Activated CD8-positive, alpha-beta memory T cell treated with anti-CD3 and anti-CD28 coated beads, Interleukin-2, amount 10 ng/mL, durations not matched to agents 7 days and 5 days (primary cell): ENCODE data around the gene GNAT3. TPM values are rescaled to one million over a fixed set of nuclear protein-coding genes. Genes with fewer than 3 reads are reported as not detected.

Source experiments
- ATAC-seq: fragments of 150-1000 bp; cut with Tn5 transposase; one replicate; pipeline ENCODE4 v1.10.0; 2021; ENCODE audit warnings: moderate library complexity
- CTCF ChIA-PET: fragments of 350-600 bp; sonication (Branson Sonifier 250); formaldehyde crosslinking; loops from one replicate; lab custom pipeline; 2021; ENCODE audit warnings: antibody characterized with exemption; lab: Charles Lee
- DNase-seq: peaks from one replicate; pipeline ENCODE4 v3.0.0-alpha.2; 2020
- H3K27ac Mint-ChIP-seq: one replicate; pipeline ENCODE4 v1.8.0; 2021; ENCODE audit warnings: mild to moderate bottlenecking, mixed read lengths
- H3K27me3 Mint-ChIP-seq: one replicate; pipeline ENCODE4 v1.8.0; 2021; ENCODE audit warnings: mixed read lengths
- H3K36me3 Mint-ChIP-seq: one replicate; pipeline ENCODE4 v1.8.0; 2021; ENCODE audit warnings: mild to moderate bottlenecking, mixed read lengths
- H3K4me1 Mint-ChIP-seq: one replicate; pipeline ENCODE4 v1.8.0; 2021; ENCODE audit warnings: mixed read lengths
- H3K4me3 Mint-ChIP-seq: one replicate; pipeline ENCODE4 v1.8.0; 2021; ENCODE audit warnings: mild to moderate bottlenecking, moderate library complexity, mixed read lengths
- H3K9me3 Mint-ChIP-seq: one replicate; pipeline ENCODE4 v1.8.0; 2022; ENCODE audit warnings: low read depth, mixed read lengths
- total RNA-seq, 2 experiments: library from RNA; stranded (reverse); gene quantifications; one replicate each; pipeline ENCODE4 v1.2.3, GENCODE V29; 2021

The GNAT3 gene
- total RNA-seq, 2 experiments from 2014 or later = not detected

DNA sequence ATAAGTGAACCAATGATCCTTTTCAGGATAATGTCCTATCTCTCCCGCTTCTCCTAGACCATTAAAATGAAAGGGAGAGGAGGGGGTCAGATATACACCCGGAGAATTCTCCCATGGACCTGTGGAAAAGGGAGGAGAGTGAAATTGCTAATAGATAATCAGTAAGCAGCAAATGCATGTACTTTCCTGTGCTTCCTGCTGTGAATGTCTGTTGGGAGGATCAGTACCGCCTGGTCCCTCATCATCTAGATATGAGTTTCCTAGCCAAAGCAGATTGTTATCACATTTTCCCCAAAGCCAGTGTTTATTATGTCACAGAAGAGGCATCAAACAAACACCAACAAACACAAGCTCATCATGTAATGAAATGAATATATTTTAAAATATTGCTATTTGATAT, 96.8 kb downstream of the GNAT3 start:
- H3K27ac Mint-ChIP-seq = no peak overlapping the region
- no peak overlapping the region for H3K4me3 Mint-ChIP-seq
- H3K36me3 Mint-ChIP-seq = no peaks in the 10 kb centered on the region
- ATAC-seq = no peak
- H3K9me3 Mint-ChIP-seq = no peaks in the 10 kb centered on the region
- CTCF ChIA-PET = no interaction called here
- H3K27me3 Mint-ChIP-seq = no peaks in the 10 kb centered on the region
- H3K4me1 Mint-ChIP-seq = no peaks in the 10 kb centered on the region
- DNase-seq = no peak

DNA sequence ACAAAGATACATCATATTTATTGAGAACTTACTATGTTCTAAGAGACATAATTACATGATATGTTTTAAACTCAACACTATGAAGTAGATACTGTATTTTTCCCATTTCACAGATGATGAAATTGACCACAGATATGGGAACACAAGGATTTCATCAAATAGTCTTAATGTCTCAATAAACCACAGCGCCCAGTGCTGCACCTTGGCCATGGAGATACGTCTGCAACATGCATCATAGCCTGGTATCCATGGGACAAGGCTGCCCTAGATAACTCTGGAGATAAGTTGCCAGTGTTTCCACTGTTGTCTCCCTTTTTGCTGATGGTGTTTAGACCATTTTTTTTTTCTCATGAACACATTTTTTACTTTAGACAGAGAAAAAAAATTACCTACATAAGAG, 97.5 kb downstream of the GNAT3 start:
- no peak overlapping the region for H3K4me3 Mint-ChIP-seq
- no peaks in the 10 kb centered on the region for H3K27me3 Mint-ChIP-seq
- DNase-seq = no peak
- no peak for ATAC-seq
- H3K9me3 Mint-ChIP-seq = no peaks in the 10 kb centered on the region
- no peaks in the 10 kb centered on the region for H3K36me3 Mint-ChIP-seq
- no peak overlapping the region for H3K27ac Mint-ChIP-seq
- H3K4me1 Mint-ChIP-seq = no peaks in the 10 kb centered on the region
- CTCF ChIA-PET = no interaction called here

DNA sequence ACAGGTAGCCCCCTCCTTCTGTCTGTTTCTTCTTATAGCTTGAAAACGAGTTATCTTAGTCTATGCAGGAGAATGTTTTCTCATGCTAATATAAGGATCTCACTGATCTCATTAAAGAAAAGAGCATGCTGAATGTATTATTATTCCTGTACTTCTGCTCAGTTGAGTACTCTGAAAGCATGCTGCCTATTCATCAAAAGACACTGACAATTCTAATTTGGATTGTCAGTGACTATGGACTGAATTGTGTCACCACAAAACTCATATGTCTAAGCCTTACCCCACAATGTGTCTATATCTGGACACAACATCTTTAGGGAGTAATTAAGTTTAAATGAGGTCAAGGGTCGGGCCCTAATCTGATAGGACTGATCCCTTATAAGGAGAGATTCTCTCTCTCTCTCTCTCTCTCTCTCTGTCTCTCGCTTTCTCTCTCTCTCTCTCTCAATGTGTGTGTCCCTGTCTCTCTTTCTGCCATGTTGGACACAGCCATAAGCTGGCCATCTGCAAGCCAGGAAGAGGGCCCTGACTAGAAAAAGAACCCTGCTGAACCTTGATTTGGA, 98.4 kb downstream of the GNAT3 start:
- Mint-ChIP-seq H3K4me3 (no peak overlapping the region), H3K36me3 (no peaks in the 10 kb centered on the region), H3K27ac (no peak overlapping the region), H3K9me3 (no peaks in the 10 kb centered on the region), H3K4me1 (no peaks in the 10 kb centered on the region), H3K27me3 (no peaks in the 10 kb centered on the region)
- no peak for DNase-seq
- CTCF ChIA-PET = no interaction called here
- no peak for ATAC-seq

DNA sequence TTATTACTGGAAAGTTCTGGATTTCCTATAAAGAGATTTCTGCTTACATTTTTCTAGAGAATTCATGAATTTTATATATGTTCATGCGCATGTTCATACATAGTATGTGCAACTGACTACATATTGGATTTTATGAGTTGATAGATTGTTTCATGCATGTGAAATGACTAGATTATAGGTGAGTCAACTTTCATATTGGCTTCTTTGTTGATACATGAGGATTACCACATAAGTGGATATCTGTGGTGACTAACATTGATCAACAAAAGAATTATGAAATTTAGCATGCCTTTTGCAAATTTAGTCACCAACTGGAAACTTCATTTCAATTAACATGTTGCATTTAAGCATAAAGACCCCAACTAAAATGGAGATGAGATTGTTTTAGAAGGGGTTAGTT, 99.0 kb downstream of the GNAT3 start:
- Mint-ChIP-seq H3K9me3 (no peaks in the 10 kb centered on the region), H3K27ac (no peak overlapping the region), H3K27me3 (no peaks in the 10 kb centered on the region), H3K4me1 (no peaks in the 10 kb centered on the region), H3K36me3 (no peaks in the 10 kb centered on the region), H3K4me3 (no peak overlapping the region)
- CTCF ChIA-PET = no interaction called here
- no peak for DNase-seq
- ATAC-seq = no peak

DNA sequence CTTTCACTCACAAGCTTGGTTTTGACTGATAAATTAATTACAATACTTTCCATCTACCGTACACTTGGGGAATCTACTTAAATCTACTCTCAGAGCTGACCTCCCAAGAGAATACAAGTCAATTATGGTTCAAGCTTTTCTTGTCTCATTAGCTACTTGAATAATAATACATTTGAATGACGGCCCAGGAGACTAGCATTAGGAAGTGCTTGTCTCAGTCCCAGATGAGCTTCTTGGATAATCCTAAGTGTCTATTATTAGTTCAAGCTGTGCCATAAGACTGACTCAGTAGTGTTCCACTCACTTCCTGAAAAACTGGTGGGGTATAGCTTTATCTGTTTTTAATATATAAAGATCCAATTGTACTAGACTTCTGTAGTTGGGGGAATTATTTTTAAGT, 100.2 kb downstream of the GNAT3 start:
- Mint-ChIP-seq H3K27me3 (no peaks in the 10 kb centered on the region), H3K36me3 (no peaks in the 10 kb centered on the region), H3K27ac (no peak overlapping the region), H3K9me3 (no peaks in the 10 kb centered on the region), H3K4me1 (no peaks in the 10 kb centered on the region), H3K4me3 (no peak overlapping the region)
- no peak for DNase-seq
- CTCF ChIA-PET = no interaction called here
- no peak for ATAC-seq

DNA sequence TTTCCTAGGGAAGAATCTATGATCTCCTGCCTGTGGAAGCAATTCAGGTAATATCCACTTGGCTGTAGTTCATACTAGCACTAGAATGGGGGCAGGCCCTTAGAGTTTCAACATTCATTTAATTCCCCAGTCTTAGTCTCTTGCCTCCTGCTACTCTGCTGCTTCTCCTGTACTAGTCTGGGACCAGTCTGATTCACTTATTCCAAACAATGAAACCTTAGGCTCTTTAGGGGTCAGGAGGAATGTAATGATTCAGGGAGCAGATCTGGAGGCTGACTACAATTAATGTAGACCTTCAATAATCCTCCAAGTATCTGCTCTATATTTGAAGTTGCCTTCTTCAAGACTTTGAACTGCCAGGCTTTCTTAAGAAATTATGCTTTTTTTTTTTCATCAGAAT, 101.8 kb downstream of the GNAT3 start:
- no peak for ATAC-seq
- H3K4me3 Mint-ChIP-seq = no peak overlapping the region
- DNase-seq = no peak
- no peaks in the 10 kb centered on the region for H3K36me3 Mint-ChIP-seq
- no peak overlapping the region for H3K27ac Mint-ChIP-seq
- no peaks in the 10 kb centered on the region for H3K27me3 Mint-ChIP-seq
- no peaks in the 10 kb centered on the region for H3K4me1 Mint-ChIP-seq
- CTCF ChIA-PET = no interaction called here
- H3K9me3 Mint-ChIP-seq = no peaks in the 10 kb centered on the region

Other genes with a start within 250 kb of the GNAT3 start
- gene CD36, start 126.6 kb upstream of the GNAT3 start, total RNA-seq = not detected